Upper lobe of left lung (tissue), 4 donors: ENCODE results near the gene ZC3H14.

Source experiments
- CTCF ChIP-seq, 6 experiments: fragments of 450-650 bp in 4 of 6; fragments of 200-600 bp in 2 of 6; sonication (generic) in 2 of 6; IDR thresholded peaks; one replicate each; pipeline ENCODE4 v1.5.1; 2016 to 2019; ENCODE audit warnings: antibody characterized with exemption in 6 of 6
- POLR2A ChIP-seq, 4 donors: fragments of 450-650 bp; IDR thresholded peaks; one replicate each; pipeline ENCODE4 v1.5.1; 2016 to 2017; ENCODE audit warnings: antibody characterized with exemption in 4 of 4, mild to moderate bottlenecking in 2 of 4
- POLR2AphosphoS5 ChIP-seq, 2 donors: sonication (generic); formaldehyde crosslinking; IDR thresholded peaks; one replicate each; pipeline ENCODE4 v1.5.1; 2017; ENCODE audit warnings: antibody characterized with exemption in 2 of 2

- TF ChIP-seq CTCF (IDR thresholded peaks at IDR 0.05) (no peak), POLR2A (IDR thresholded peaks at IDR 0.05) (no peak), POLR2AphosphoS5 (IDR thresholded peaks at IDR 0.05) (no peak)
These were observed 47.2 kb upstream of the ZC3H14 start for GRCh38 chr14:88515499-88516221.
